Vagina (tissue), 2 donors: ENCODE results near the gene TMEM191C. TPM values are rescaled to one million over a fixed set of nuclear protein-coding genes. Genes with fewer than 3 reads are reported as not detected.

ENCODE experiments used
- DNase-seq, 2 donors: peaks; one replicate each; pipeline ENCODE4 v3.0.0-alpha.2; 2017; ENCODE audit errors: extremely low spot score in 2 of 2
- H3K27ac ChIP-seq: fragments of 200-600 bp; sonication (generic); one replicate; pipeline ENCODE4 v1.5.1; 2019
- H3K27me3 ChIP-seq: fragments of 200-600 bp; sonication (generic); one replicate; pipeline ENCODE4 v1.5.1; 2019
- H3K36me3 ChIP-seq, 2 donors: fragments of 200-600 bp; sonication (generic); one replicate each; pipeline ENCODE4 v1.5.1; 2017 to 2019
- H3K4me1 ChIP-seq: fragments of 200-600 bp; sonication (generic); one replicate; pipeline ENCODE4 v1.5.1; 2019
- H3K4me3 ChIP-seq, 2 donors: fragments of 200-600 bp; sonication (generic); 1 replicate in 1 of 2; 2 replicates in 1 of 2; pipeline ENCODE4 v1.5.1; 2016 to 2019
- H3K9me3 ChIP-seq: fragments of 200-600 bp; sonication (generic); one replicate; pipeline ENCODE4 v1.5.1; 2019
- CTCF ChIP-seq, 3 experiments: fragments of 450-650 bp in 2 of 3; fragments of 200-600 bp in 1 of 3; sonication (generic) in 1 of 3; IDR thresholded peaks; one replicate each; pipeline ENCODE4 v1.5.1; 2017 to 2019; ENCODE audit warnings: antibody characterized with exemption in 3 of 3, mild to moderate bottlenecking in 2 of 3, moderate library complexity in 2 of 3
- POLR2A ChIP-seq, 2 donors: fragments of 450-650 bp; IDR thresholded peaks; one replicate each; pipeline ENCODE4 v1.6.1; 2017; ENCODE audit warnings: antibody characterized with exemption in 2 of 2, mild to moderate bottlenecking in 2 of 2, moderate library complexity in 2 of 2
- POLR2AphosphoS5 ChIP-seq, 2 donors: sonication (generic); formaldehyde crosslinking; IDR thresholded peaks; one replicate each; pipeline ENCODE4 v1.9.0; 2017; ENCODE audit warnings: antibody characterized with exemption in 2 of 2, mild to moderate bottlenecking in 2 of 2, low read depth in 1 of 2; ENCODE audit not compliant: insufficient read depth in 1 of 2
- intact Hi-C: fragments of 100-400 bp; cut with DNase I; formaldehyde crosslinking; loops from one replicate; pipeline ENCODE4 v1.15.1; 2023
- total RNA-seq: library from RNA; depleted of rRNA; stranded (reverse); fragments of >200 nt; gene quantifications from one replicate; pipeline ENCODE4 v1.2.3, GENCODE V29; 2016

TMEM191C gene
- total RNA-seq, 1 donor from 2014 or later, result 8.3 TPM

- Histone ChIP-seq H3K4me1 (no peaks in the 10 kb centered on the region), H3K27me3 (no peaks in the 10 kb centered on the region), H3K9me3 (no peaks in the 10 kb centered on the region), H3K4me3 (no peak overlapping the region), H3K36me3 (peaks cover 0 to 33% of the 10 kb centered on the region in 2 donors), H3K27ac (no peak overlapping the region)
- no peak for TF ChIP-seq POLR2A (IDR thresholded peaks at IDR 0.05)
- no peak for TF ChIP-seq POLR2AphosphoS5 (IDR thresholded peaks at IDR 0.05; ENCODE audit: insufficient read depth in 1 of 2, low read depth in 1 of 2)
- no peak for TF ChIP-seq CTCF (IDR thresholded peaks at IDR 0.05)
- DNase-seq, result no peak
- intact Hi-C loops, result no loop called here
Measured at GRCh38 chr22:21445437-21446127, 21.6 kb upstream of the TMEM191C start.

GRCh38 chr22:21446128-21446826, 20.9 kb upstream of the TMEM191C start:
- no peaks in the 10 kb centered on the region for H3K9me3 ChIP-seq
- H3K4me3 ChIP-seq, result no peak overlapping the region
- peaks cover 0 to 33% of the 10 kb centered on the region in 2 donors for H3K36me3 ChIP-seq
- no peak overlapping the region for H3K27ac ChIP-seq
- TF ChIP-seq POLR2AphosphoS5 (IDR thresholded peaks at IDR 0.05; ENCODE audit: insufficient read depth in 1 of 2, low read depth in 1 of 2) (no peak), CTCF (IDR thresholded peaks at IDR 0.05) (no peak), POLR2A (IDR thresholded peaks at IDR 0.05) (no peak)
- intact Hi-C loops, result no loop called here
- DNase-seq, result no peak
- H3K4me1 ChIP-seq, result no peaks in the 10 kb centered on the region
- no peaks in the 10 kb centered on the region for H3K27me3 ChIP-seq

GRCh38 chr22:21446827-21447690, 20.1 kb upstream of the TMEM191C start:
- Histone ChIP-seq H3K4me3 (no peak overlapping the region), H3K27me3 (no peaks in the 10 kb centered on the region), H3K9me3 (no peaks in the 10 kb centered on the region), H3K27ac (no peak overlapping the region), H3K36me3 (peaks cover 0 to 33% of the 10 kb centered on the region in 2 donors), H3K4me1 (no peaks in the 10 kb centered on the region)
- no peak for DNase-seq
- TF ChIP-seq POLR2AphosphoS5 (IDR thresholded peaks at IDR 0.05; ENCODE audit: insufficient read depth in 1 of 2, low read depth in 1 of 2) (no peak), POLR2A (IDR thresholded peaks at IDR 0.05) (no peak), CTCF (IDR thresholded peaks at IDR 0.05) (no peak)
- intact Hi-C loops, result no loop called here

- TF ChIP-seq CTCF (IDR thresholded peaks at IDR 0.05) (no peak), POLR2A (IDR thresholded peaks at IDR 0.05) (no peak), POLR2AphosphoS5 (IDR thresholded peaks at IDR 0.05; ENCODE audit: insufficient read depth in 1 of 2, low read depth in 1 of 2) (no peak)
- intact Hi-C loops, result no loop called here
- H3K27me3 ChIP-seq, result no peaks in the 10 kb centered on the region
- no peak for DNase-seq
- no peaks in the 10 kb centered on the region for H3K9me3 ChIP-seq
- no peak overlapping the region for H3K4me3 ChIP-seq
- no peak overlapping the region for H3K27ac ChIP-seq
- H3K36me3 ChIP-seq, result peaks cover 0 to 33% of the 10 kb centered on the region in 2 donors
- no peaks in the 10 kb centered on the region for H3K4me1 ChIP-seq
Measured at GRCh38 chr22:21447694-21448402, 19.3 kb upstream of the TMEM191C start.
